Activated CD4-positive, alpha-beta memory T cell treated with anti-CD3 and anti-CD28 coated beads, Interleukin-2, amount 10 ng/mL, durations not matched to agents 7 days and 5 days (primary cell): Measurements from ENCODE around the gene CFAP53. TPM values are rescaled to one million over a fixed set of nuclear protein-coding genes. Genes with fewer than 3 reads are reported as not detected.

Source experiments
- CTCF ChIA-PET: fragments of 350-600 bp; sonication (Branson Sonifier 250); formaldehyde crosslinking; loops from one replicate; lab custom pipeline; 2021; ENCODE audit warnings: antibody characterized with exemption, inconsistent platforms; lab: Charles Lee
- POLR2A ChIA-PET: fragments of 350-600 bp; sonication (Branson Sonifier 250); formaldehyde crosslinking; loops from one replicate; lab custom pipeline; 2021; ENCODE audit warnings: antibody characterized with exemption; lab: Charles Lee
- DNase-seq: peaks from one replicate; pipeline ENCODE4 v3.0.0-alpha.2; 2020
- H3K27ac Mint-ChIP-seq: one replicate; pipeline ENCODE4 v1.8.0; 2021; ENCODE audit warnings: mild to moderate bottlenecking, mixed read lengths
- H3K27me3 Mint-ChIP-seq: one replicate; pipeline ENCODE4 v1.8.0; 2021; ENCODE audit warnings: mixed read lengths
- H3K36me3 Mint-ChIP-seq: one replicate; pipeline ENCODE4 v1.8.0; 2021; ENCODE audit warnings: low read depth, mixed read lengths
- H3K4me1 Mint-ChIP-seq: one replicate; pipeline ENCODE4 v1.8.0; 2021; ENCODE audit warnings: mixed read lengths
- H3K4me3 Mint-ChIP-seq: one replicate; pipeline ENCODE4 v1.8.0; 2021; ENCODE audit warnings: mild to moderate bottlenecking, mixed read lengths
- H3K9me3 Mint-ChIP-seq: one replicate; pipeline ENCODE4 v1.8.0; 2021; ENCODE audit warnings: mixed read lengths
- total RNA-seq, 2 experiments: library from RNA; stranded (reverse); gene quantifications; one replicate each; pipeline ENCODE4 v1.2.3, GENCODE V29; 2021

The CFAP53 gene
- total RNA-seq, 2 experiments from 2014 or later: 0.50 to 0.83 TPM

- CTCF ChIA-PET: no interaction called here
- DNase-seq: no peak
- H3K4me3 Mint-ChIP-seq: no peak overlapping the region
- POLR2A ChIA-PET: no interaction called here
- peaks cover 42% of the 10 kb centered on the region for H3K4me1 Mint-ChIP-seq
- H3K36me3 Mint-ChIP-seq: peaks cover 78% of the 10 kb centered on the region
- no peak overlapping the region for H3K27ac Mint-ChIP-seq
- H3K9me3 Mint-ChIP-seq: no peaks in the 10 kb centered on the region
- no peaks in the 10 kb centered on the region for H3K27me3 Mint-ChIP-seq
These were observed 11.6 kb upstream of the CFAP53 start for GRCh38 chr18:50277942-50278341.

- ChIA-PET CTCF (no interaction called here), POLR2A (no interaction called here)
- no peak for DNase-seq
- Mint-ChIP-seq H3K27ac (no peak overlapping the region), H3K36me3 (peaks cover 77% of the 10 kb centered on the region), H3K9me3 (no peaks in the 10 kb centered on the region), H3K4me1 (peaks cover 30% of the 10 kb centered on the region), H3K4me3 (no peak overlapping the region), H3K27me3 (no peaks in the 10 kb centered on the region)
These were observed 10.2 kb upstream of the CFAP53 start for GRCh38 chr18:50276452-50276851.

GRCh38 chr18:50275503-50276036 lies 9.3 kb upstream of the CFAP53 start:
- Mint-ChIP-seq H3K4me3 (no peak overlapping the region), H3K4me1 (peaks cover 24% of the 10 kb centered on the region), H3K27ac (no peak overlapping the region), H3K27me3 (no peaks in the 10 kb centered on the region), H3K36me3 (peaks cover 74% of the 10 kb centered on the region), H3K9me3 (no peaks in the 10 kb centered on the region)
- ChIA-PET POLR2A (no interaction called here), CTCF (no interaction called here)
- no peak for DNase-seq

- H3K27me3 Mint-ChIP-seq: no peaks in the 10 kb centered on the region
- H3K36me3 Mint-ChIP-seq: peaks cover 73% of the 10 kb centered on the region
- POLR2A ChIA-PET: no interaction called here
- DNase-seq: no peak
- peaks cover 18% of the 10 kb centered on the region for H3K4me1 Mint-ChIP-seq
- H3K9me3 Mint-ChIP-seq: no peaks in the 10 kb centered on the region
- no peak overlapping the region for H3K27ac Mint-ChIP-seq
- H3K4me3 Mint-ChIP-seq: no peak overlapping the region
- CTCF ChIA-PET: no interaction called here
These were observed 8.6 kb upstream of the CFAP53 start for GRCh38 chr18:50274941-50275340.

- Mint-ChIP-seq H3K36me3 (peaks cover 76% of the 10 kb centered on the region), H3K4me3 (no peak overlapping the region), H3K27me3 (no peaks in the 10 kb centered on the region), H3K27ac (no peak overlapping the region), H3K4me1 (peaks cover 11% of the 10 kb centered on the region), H3K9me3 (no peaks in the 10 kb centered on the region)
- ChIA-PET POLR2A (no interaction called here), CTCF (interaction anchor here (1.7 kb wide), 1 partner anchor 83 kb away, joined by 4 read pairs; no protein-coding TSS in a partner anchor)
- DNase-seq: no peak
These were observed 7.7 kb upstream of the CFAP53 start for GRCh38 chr18:50274044-50274442.

GRCh38 chr18:50273203-50274043 lies 7.1 kb upstream of the CFAP53 start:
- Mint-ChIP-seq H3K27ac (no peak overlapping the region), H3K4me1 (peaks cover 10% of the 10 kb centered on the region), H3K9me3 (no peaks in the 10 kb centered on the region), H3K36me3 (peaks cover 76% of the 10 kb centered on the region), H3K4me3 (no peak overlapping the region), H3K27me3 (no peaks in the 10 kb centered on the region)
- DNase-seq: no peak
- CTCF ChIA-PET: interaction anchor here (1.7 kb wide), 1 partner anchor 84 kb away, joined by 4 read pairs; no protein-coding TSS in a partner anchor
- POLR2A ChIA-PET: interaction anchor here (1.7 kb wide), 1 partner anchor 8 kb away, joined by 7 read pairs; the partner anchor contains the start of gene MBD1

GRCh38 chr18:50272568-50272967 lies 6.3 kb upstream of the CFAP53 start:
- Mint-ChIP-seq H3K27me3 (no peaks in the 10 kb centered on the region), H3K36me3 (peaks cover 75% of the 10 kb centered on the region), H3K27ac (no peak overlapping the region), H3K4me3 (no peak overlapping the region), H3K9me3 (no peaks in the 10 kb centered on the region), H3K4me1 (peaks cover 13% of the 10 kb centered on the region)
- no peak for DNase-seq
- ChIA-PET CTCF (interaction anchor here (1.7 to 7.4 kb wide), 2 partner anchors 83 to 85 kb away, joined by 4 to 66 read pairs; no protein-coding TSS in a partner anchor), POLR2A (interaction anchor here (1.7 kb wide), 1 partner anchor 9 kb away, joined by 7 read pairs; the partner anchor contains the start of gene MBD1)

GRCh38 chr18:50268022-50268747 lies 1.9 kb upstream of the CFAP53 start:
- peak overlapping the region; percentile 25 for H3K27ac Mint-ChIP-seq
- peaks cover 31% of the 10 kb centered on the region for H3K4me1 Mint-ChIP-seq
- ChIA-PET CTCF (interaction anchor here (0.6 to 7.4 kb wide), 10 partner anchors 11 to 654 kb away, joined by 3 to 66 read pairs (median 4); partner anchors contain the start of gene MBD1), POLR2A (interaction anchor here (1.1 to 3.9 kb wide), 3 partner anchors 13 to 107 kb away, joined by 3 to 21 read pairs (median 3); partner anchors contain the start of genes MBD1 and SKA1)
- H3K9me3 Mint-ChIP-seq: no peaks in the 10 kb centered on the region
- H3K36me3 Mint-ChIP-seq: peaks cover 43% of the 10 kb centered on the region
- H3K27me3 Mint-ChIP-seq: no peaks in the 10 kb centered on the region
- H3K4me3 Mint-ChIP-seq: peak overlapping the region; percentile 67
- DNase-seq: peak; percentile 79

- H3K27ac Mint-ChIP-seq: no peak overlapping the region
These were observed 3.3 kb downstream of the CFAP53 start for GRCh38 chr18:50262977-50263376.

GRCh38 chr18:50250935-50251334 lies 15.4 kb downstream of the CFAP53 start:
- ChIA-PET CTCF (no interaction called here), POLR2A (no interaction called here)
- no peak overlapping the region for H3K4me3 Mint-ChIP-seq
- H3K4me1 Mint-ChIP-seq: peaks cover 6% of the 10 kb centered on the region
- no peak overlapping the region for H3K27ac Mint-ChIP-seq
- H3K36me3 Mint-ChIP-seq: no peaks in the 10 kb centered on the region
- DNase-seq: no peak
- H3K9me3 Mint-ChIP-seq: no peaks in the 10 kb centered on the region
- H3K27me3 Mint-ChIP-seq: peaks cover 7% of the 10 kb centered on the region

More at GRCh38 chr18:50262977-50263376, 3.3 kb downstream of the CFAP53 start:
- ChIA-PET CTCF (interaction anchor here (1.1 kb wide), 1 partner anchor 94 kb away, joined by 3 read pairs; no protein-coding TSS in a partner anchor), POLR2A (interaction anchor here (1.0 kb wide), 1 partner anchor 18 kb away, joined by 4 read pairs; the partner anchor contains the start of gene MBD1)
- peaks cover 5% of the 10 kb centered on the region for H3K36me3 Mint-ChIP-seq
- no peak for DNase-seq
- H3K4me3 Mint-ChIP-seq: no peak overlapping the region
- H3K9me3 Mint-ChIP-seq: no peaks in the 10 kb centered on the region
- peaks cover 22% of the 10 kb centered on the region for H3K4me1 Mint-ChIP-seq
- no peaks in the 10 kb centered on the region for H3K27me3 Mint-ChIP-seq

GRCh38 chr18:50249576-50249975 lies 16.7 kb downstream of the CFAP53 start:
- ChIA-PET POLR2A (no interaction called here), CTCF (no interaction called here)
- Mint-ChIP-seq H3K4me1 (peaks cover 6% of the 10 kb centered on the region), H3K36me3 (no peaks in the 10 kb centered on the region), H3K27me3 (peaks cover 7% of the 10 kb centered on the region), H3K9me3 (no peaks in the 10 kb centered on the region), H3K27ac (no peak overlapping the region), H3K4me3 (no peak overlapping the region)
- DNase-seq: no peak

GRCh38 chr18:50247561-50247960 lies 18.7 kb downstream of the CFAP53 start:
- no peak overlapping the region for H3K4me3 Mint-ChIP-seq
- peaks cover 6% of the 10 kb centered on the region for H3K4me1 Mint-ChIP-seq
- peaks cover 2% of the 10 kb centered on the region for H3K9me3 Mint-ChIP-seq
- ChIA-PET POLR2A (no interaction called here), CTCF (interaction anchor here (0.7 kb wide), 1 partner anchor 11 kb away, joined by 4 read pairs; no protein-coding TSS in a partner anchor)
- DNase-seq: no peak
- peaks cover 7% of the 10 kb centered on the region for H3K27me3 Mint-ChIP-seq
- no peak overlapping the region for H3K27ac Mint-ChIP-seq
- H3K36me3 Mint-ChIP-seq: peaks cover 2% of the 10 kb centered on the region
